GM23338 (cell line): ENCODE measurements around the gene MIDN. TPM values are rescaled to one million over a fixed set of nuclear protein-coding genes. Genes with fewer than 3 reads are reported as not detected.

ENCODE experiments used
- ATAC-seq: fragments of 200-7000 bp; cut with Tn5 transposase; 3 replicates; pipeline ENCODE4 v1.9.1; 2020
- DNase-seq: peaks from one replicate; pipeline ENCODE4 v3.0.0-alpha.2; 2015; ENCODE audit warnings: low spot score
- H2AFZ ChIP-seq: fragments of 200-600 bp; sonication (generic); 2 replicates; pipeline ENCODE4 v1.8.0; 2016; ENCODE audit warnings: antibody characterized with exemption, mild to moderate bottlenecking, moderate library complexity
- H3F3A ChIP-seq: fragments of 200-600 bp; sonication (generic); replicated peaks from 2 replicates; pipeline ENCODE4 v1.8.0; 2017; ENCODE audit warnings: antibody characterized with exemption, mixed run types, low read depth
- H3K27ac ChIP-seq: fragments of 200-600 bp; sonication (generic); 2 replicates; pipeline ENCODE4 v1.6.1; 2016; ENCODE audit warnings: low read depth
- H3K27me3 ChIP-seq: fragments of 200-600 bp; sonication (generic); 2 replicates; pipeline ENCODE4 v1.8.0; 2016; ENCODE audit warnings: mild to moderate bottlenecking, mixed run types, moderate library complexity; ENCODE audit not compliant: insufficient read depth
- H3K36me3 ChIP-seq: fragments of 200-600 bp; sonication (generic); 2 replicates; pipeline ENCODE4 v1.8.0; 2016; ENCODE audit warnings: mild to moderate bottlenecking; ENCODE audit not compliant: insufficient read depth
- H3K4me1 ChIP-seq: fragments of 200-600 bp; sonication (generic); 2 replicates; pipeline ENCODE4 v1.8.0; 2016; ENCODE audit warnings: mild to moderate bottlenecking, moderate library complexity; ENCODE audit not compliant: insufficient read depth
- H3K4me2 ChIP-seq: fragments of 200-600 bp; sonication (generic); 2 replicates; pipeline ENCODE4 v1.7.1; 2017; ENCODE audit warnings: mixed run types
- H3K4me3 ChIP-seq: fragments of 200-600 bp; sonication (generic); 2 replicates; pipeline ENCODE4 v1.6.1; 2016; ENCODE audit warnings: mixed run types
- H3K79me2 ChIP-seq: fragments of 200-600 bp; sonication (generic); replicated peaks from 2 replicates; pipeline ENCODE4 v1.8.0; 2017; ENCODE audit warnings: mild to moderate bottlenecking; ENCODE audit not compliant: insufficient read depth
- H3K9me2 ChIP-seq: fragments of 200-600 bp; sonication (generic); 2 replicates; pipeline ENCODE4 v1.8.0; 2017; ENCODE audit not compliant: insufficient read depth
- H4K20me1 ChIP-seq: fragments of 200-600 bp; sonication (generic); replicated peaks from 2 replicates; pipeline ENCODE4 v1.8.0; 2017; ENCODE audit warnings: mild to moderate bottlenecking; ENCODE audit not compliant: insufficient read depth
- H3K27ac Mint-ChIP-seq: 2 replicates; pipeline ENCODE4 v1.8.0; 2020; ENCODE audit warnings: inconsistent platforms, mild to moderate bottlenecking, moderate library complexity, mixed read lengths
- H3K27me3 Mint-ChIP-seq: 3 replicates; pipeline ENCODE4 v1.8.0; 2022; ENCODE audit warnings: low read depth, mild to moderate bottlenecking, moderate library complexity, mixed read lengths, inconsistent platforms; ENCODE audit not compliant: insufficient read depth, poor library complexity
- H3K36me3 Mint-ChIP-seq: 3 replicates; pipeline ENCODE4 v1.8.0; 2021; ENCODE audit warnings: low read depth, mild to moderate bottlenecking, inconsistent platforms, moderate library complexity, mixed read lengths
- H3K4me1 Mint-ChIP-seq: 3 replicates; pipeline ENCODE4 v1.8.0; 2020; ENCODE audit warnings: mild to moderate bottlenecking, inconsistent platforms, mixed read lengths
- H3K4me3 Mint-ChIP-seq: 3 replicates; pipeline ENCODE4 v1.8.0; 2021; ENCODE audit warnings: moderate library complexity, mild to moderate bottlenecking, inconsistent platforms, mixed read lengths
- H3K9me3 Mint-ChIP-seq: 3 replicates; pipeline ENCODE4 v1.8.0; 2020; ENCODE audit warnings: moderate library complexity, mild to moderate bottlenecking, inconsistent platforms, mixed read lengths
- CREB1 ChIP-seq: fragments of 250-450 bp; sonication (Bioruptor Pico); IDR thresholded peaks from 2 replicates; pipeline ENCODE4 v1.5.0; 2020; ENCODE audit warnings: low read depth, mild to moderate bottlenecking, moderate library complexity
- EZH2 ChIP-seq: fragments of 200-600 bp; sonication (generic); IDR thresholded peaks from one replicate; pipeline ENCODE4 v1.8.0; 2017; ENCODE audit warnings: antibody characterized with exemption, mild to moderate bottlenecking, low read depth; ENCODE audit not compliant: unreplicated experiment
- EZH2phosphoT487 ChIP-seq: fragments of 200-600 bp; sonication (generic); IDR thresholded peaks from one replicate; pipeline ENCODE4 v1.8.1; 2018; ENCODE audit warnings: antibody characterized with exemption; ENCODE audit not compliant: unreplicated experiment
- JUNB ChIP-seq: IDR thresholded peaks from one replicate; pipeline ENCODE4 v1.6.1; 2016; ENCODE audit warnings: antibody characterized with exemption; ENCODE audit not compliant: unreplicated experiment
- NANOG ChIP-seq: IDR thresholded peaks from 2 replicates; pipeline ENCODE4 v1.6.1; 2016; ENCODE audit warnings: antibody characterized with exemption, borderline replicate concordance
- POLR2AphosphoS5 ChIP-seq: IDR thresholded peaks from 2 replicates; pipeline ENCODE4 v1.6.1; 2016; ENCODE audit warnings: antibody characterized with exemption, low read depth
- STAT1 ChIP-seq: IDR thresholded peaks from one replicate; pipeline ENCODE4 v1.6.1; 2016; ENCODE audit warnings: antibody characterized with exemption; ENCODE audit not compliant: unreplicated experiment
- ZNF114 ChIP-seq: fragments of 250-450 bp; sonication (Bioruptor Pico); IDR thresholded peaks from 2 replicates; pipeline ENCODE4 v1.5.0; 2020; ENCODE audit warnings: mild to moderate bottlenecking, moderate library complexity
- ZNF331 ChIP-seq: fragments of 250-450 bp; sonication (Bioruptor Pico); IDR thresholded peaks from 2 replicates; pipeline ENCODE4 v1.5.0; 2020; ENCODE audit warnings: low read depth, mild to moderate bottlenecking, moderate library complexity
- polyA plus RNA-seq: library from polyadenylated mRNA; unstranded; fragments of >200 nt; fragmentation: Nextera tagmentation; extraction: Ambion mirVana; gene quantifications from 2 replicates; pipeline ENCODE4 v1.2.1, GENCODE V29; 2016
- total RNA-seq: library from RNA; depleted of rRNA; stranded (reverse); fragments of >200 nt; shearing (Covaris generic); gene quantifications from 2 replicates; pipeline ENCODE4 v1.2.3, GENCODE V29; 2014
- TF ChIP-seq, protein P1 (sequence below), 2 experiments: fragments of 200-600 bp in 1 of 2; sonication (generic) in 1 of 2; conservative IDR thresholded peaks; 2 replicates each; pipeline versions ENCODE4 v1.5.1 to v1.6.1; 2016 to 2017; ENCODE audit warnings: antibody characterized with exemption in 2 of 2, low read depth in 2 of 2, mild to moderate bottlenecking in 2 of 2, moderate library complexity in 1 of 2
- TF ChIP-seq, protein P2 (sequence below): IDR thresholded peaks from 2 replicates; pipeline ENCODE4 v1.6.1; 2016; ENCODE audit warnings: antibody characterized with exemption

MIDN gene
- total and polyA plus RNA-seq, 2 experiments from 2014 or later: 28.6 to 113 TPM

DNA sequence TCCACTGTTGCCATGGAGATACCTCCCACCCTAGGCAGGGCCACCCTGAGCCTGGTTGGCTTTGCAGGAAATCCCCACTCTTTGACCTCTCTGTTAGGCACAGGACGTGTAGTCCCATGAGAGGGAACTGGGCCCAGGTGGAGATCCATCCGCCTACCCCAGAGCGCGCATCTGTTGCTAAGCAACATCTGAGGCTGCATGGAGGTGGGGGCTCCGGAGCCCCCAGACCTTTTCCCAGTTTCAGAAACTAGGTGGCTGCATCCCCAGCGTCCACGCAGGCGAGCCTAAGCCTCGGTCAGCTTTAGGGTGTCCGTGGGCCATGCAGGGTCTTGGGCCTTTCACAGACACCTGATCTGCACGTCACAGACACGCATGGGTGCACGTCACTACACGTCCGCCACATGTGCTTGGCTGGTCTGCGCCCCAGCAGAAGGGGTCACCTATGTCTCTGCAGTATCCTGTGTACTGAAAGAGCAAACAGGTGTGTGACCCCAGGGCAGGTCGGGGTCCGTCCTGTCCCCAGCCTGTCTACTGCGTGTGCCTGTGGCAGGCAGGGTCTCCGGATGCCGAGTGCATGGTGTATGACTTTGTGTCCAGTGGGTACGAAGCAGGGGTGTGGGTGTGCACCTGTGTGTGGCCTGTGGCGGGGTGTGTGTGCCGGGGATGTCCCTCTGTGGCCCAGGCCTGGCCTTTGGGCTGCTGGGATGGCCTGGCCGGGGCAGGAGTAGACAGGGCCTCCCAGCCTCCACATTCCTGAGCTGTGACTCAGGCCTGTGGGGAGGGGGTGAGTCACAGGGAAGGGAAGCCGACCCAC is 16.6 kb downstream of the MIDN start:
- peaks cover 2% of the 10 kb centered on the region for H3K9me3 Mint-ChIP-seq
- DNase-seq: peak; percentile 87

DNA sequence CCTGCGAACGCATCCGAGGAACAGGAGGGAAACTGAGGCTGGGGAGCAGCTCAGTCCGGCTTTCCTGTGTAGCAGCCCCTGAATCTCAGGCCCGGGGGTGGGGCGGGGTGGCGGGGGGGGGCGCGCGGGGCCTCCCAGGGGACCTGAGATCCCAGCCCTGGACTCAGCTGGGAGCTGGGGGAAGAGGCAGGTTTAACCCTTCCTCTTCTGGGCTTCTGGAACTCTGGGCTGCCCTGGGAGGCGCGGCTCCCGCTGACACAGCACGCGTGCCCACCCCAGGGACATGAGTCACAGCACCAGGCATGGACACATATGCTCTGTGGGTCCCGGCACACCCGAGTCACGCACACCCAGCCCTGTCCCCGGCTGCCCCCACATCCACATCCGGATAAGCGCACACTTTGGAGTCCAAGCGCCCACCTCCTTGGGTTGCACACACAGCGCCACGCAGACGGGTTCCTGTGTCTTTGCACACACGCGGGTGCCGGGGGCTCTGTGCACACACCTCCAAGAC is 17.3 kb downstream of the MIDN start:
- DNase-seq: no peak
- Histone ChIP-seq H2AFZ (peak overlapping the region; percentile 32; the same call in 1 of the 2 replicates), H3K79me2 (peaks cover 16% of the 10 kb centered on the region), H3K36me3 (peaks cover 5% of the 10 kb centered on the region), H3K4me3 (peak overlapping the region; percentile 94), H3K27me3 (peaks cover 10% of the 10 kb centered on the region; the same call in 1 of the 2 replicates), H4K20me1 (peaks cover 11% of the 10 kb centered on the region; the same call in 1 of the 2 replicates), H3K27ac (no peak overlapping the region), H3K4me2 (peak overlapping the region; percentile 95), H3K9me2 (no peaks in the 10 kb centered on the region), H3F3A (peaks cover 44% of the 10 kb centered on the region), H3K4me1 (peaks cover 47% of the 10 kb centered on the region)
- 0 out of 3 replicates have a peak, but pooled peaks have one; percentile 0 for ATAC-seq
- peaks cover 20% of the 10 kb centered on the region for H3K36me3 Mint-ChIP-seq
- peaks cover 2% of the 10 kb centered on the region for H3K9me3 Mint-ChIP-seq
- peaks cover 54% of the 10 kb centered on the region for H3K4me1 Mint-ChIP-seq
- H3K27me3 Mint-ChIP-seq: peaks cover 45% of the 10 kb centered on the region
- peak overlapping the region; percentile 64 for H3K4me3 Mint-ChIP-seq
- peak overlapping the region; percentile 96; the same call in 1 of the 2 replicates for H3K27ac Mint-ChIP-seq
- TF ChIP-seq NANOG (no peak), JUNB (no peak), POLR2AphosphoS5 (no peak), EZH2 (no peak), EZH2phosphoT487 (no peak), STAT1 (no peak), ZNF114 (CRISPR knock-in tag) (no peak), ZNF331 (CRISPR knock-in tag) (no peak), CREB1 (CRISPR knock-in tag) (no peak)
- TF ChIP-seq, protein P1, sequence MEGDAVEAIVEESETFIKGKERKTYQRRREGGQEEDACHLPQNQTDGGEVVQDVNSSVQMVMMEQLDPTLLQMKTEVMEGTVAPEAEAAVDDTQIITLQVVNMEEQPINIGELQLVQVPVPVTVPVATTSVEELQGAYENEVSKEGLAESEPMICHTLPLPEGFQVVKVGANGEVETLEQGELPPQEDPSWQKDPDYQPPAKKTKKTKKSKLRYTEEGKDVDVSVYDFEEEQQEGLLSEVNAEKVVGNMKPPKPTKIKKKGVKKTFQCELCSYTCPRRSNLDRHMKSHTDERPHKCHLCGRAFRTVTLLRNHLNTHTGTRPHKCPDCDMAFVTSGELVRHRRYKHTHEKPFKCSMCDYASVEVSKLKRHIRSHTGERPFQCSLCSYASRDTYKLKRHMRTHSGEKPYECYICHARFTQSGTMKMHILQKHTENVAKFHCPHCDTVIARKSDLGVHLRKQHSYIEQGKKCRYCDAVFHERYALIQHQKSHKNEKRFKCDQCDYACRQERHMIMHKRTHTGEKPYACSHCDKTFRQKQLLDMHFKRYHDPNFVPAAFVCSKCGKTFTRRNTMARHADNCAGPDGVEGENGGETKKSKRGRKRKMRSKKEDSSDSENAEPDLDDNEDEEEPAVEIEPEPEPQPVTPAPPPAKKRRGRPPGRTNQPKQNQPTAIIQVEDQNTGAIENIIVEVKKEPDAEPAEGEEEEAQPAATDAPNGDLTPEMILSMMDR (conservative IDR thresholded peaks at IDR 0.05; ENCODE audit: low read depth in 2 of 2): no peak
- TF ChIP-seq, protein P2, sequence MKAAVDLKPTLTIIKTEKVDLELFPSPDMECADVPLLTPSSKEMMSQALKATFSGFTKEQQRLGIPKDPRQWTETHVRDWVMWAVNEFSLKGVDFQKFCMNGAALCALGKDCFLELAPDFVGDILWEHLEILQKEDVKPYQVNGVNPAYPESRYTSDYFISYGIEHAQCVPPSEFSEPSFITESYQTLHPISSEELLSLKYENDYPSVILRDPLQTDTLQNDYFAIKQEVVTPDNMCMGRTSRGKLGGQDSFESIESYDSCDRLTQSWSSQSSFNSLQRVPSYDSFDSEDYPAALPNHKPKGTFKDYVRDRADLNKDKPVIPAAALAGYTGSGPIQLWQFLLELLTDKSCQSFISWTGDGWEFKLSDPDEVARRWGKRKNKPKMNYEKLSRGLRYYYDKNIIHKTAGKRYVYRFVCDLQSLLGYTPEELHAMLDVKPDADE: no peak

More for the DNA sequence above, 16.6 kb downstream of the MIDN start:
- Histone ChIP-seq H3K4me2 (peak overlapping the region; percentile 71), H3K4me1 (peaks cover 46% of the 10 kb centered on the region), H4K20me1 (0 out of 2 replicates have a peak, but pooled peaks cover 4% of the 10 kb centered on the region), H3K27ac (no peak overlapping the region), H3K4me3 (peak overlapping the region; percentile 43; the same call in 1 of the 2 replicates), H3K36me3 (no peaks in the 10 kb centered on the region), H3K79me2 (peaks cover 9% of the 10 kb centered on the region), H3F3A (peaks cover 40% of the 10 kb centered on the region), H2AFZ (no peak overlapping the region), H3K9me2 (no peaks in the 10 kb centered on the region), H3K27me3 (peaks cover 10% of the 10 kb centered on the region; the same call in 1 of the 2 replicates)
- TF ChIP-seq JUNB: peak; percentile 43
- TF ChIP-seq, protein P2: no peak
- 0 out of 2 replicates have a peak, but pooled peaks have one; percentile 15 for TF ChIP-seq CREB1 (CRISPR knock-in tag)
- H3K27me3 Mint-ChIP-seq: peaks cover 46% of the 10 kb centered on the region
- peaks cover 13% of the 10 kb centered on the region for H3K36me3 Mint-ChIP-seq
- peak overlapping the region; percentile 96 for H3K27ac Mint-ChIP-seq
- H3K4me1 Mint-ChIP-seq: peaks cover 49% of the 10 kb centered on the region
- peak; percentile 9 for ATAC-seq
- H3K4me3 Mint-ChIP-seq: peak overlapping the region; percentile 52
